ENCODE data around the gene TMEM69. TPM values are rescaled to one million over a fixed set of nuclear protein-coding genes. Genes with fewer than 3 reads are reported as not detected.

TMEM69 gene
- total and polyA plus RNA-seq, 2 of the 4 experiments (the other 2 are of a cell fraction) = 19.9 to 33.6 TPM

- no TSS peak for BruUV-seq (replicated peaks)
- POLR2A ChIA-PET (ENCODE audit: unreplicated experiment) = no interaction called here
Observed at GRCh38 chr1:45677751-45678245, 10.2 kb upstream of the TMEM69 start.

More at GRCh38 chr1:45677751-45678245, 10.2 kb upstream of the TMEM69 start:
- H3K9me3 ChIP-seq (ENCODE audit: control insufficient read depth, insufficient read depth, low read length) = no peaks in the 10 kb centered on the region
- no peak overlapping the region for H4K8ac ChIP-seq (ENCODE audit: low read depth in 2 of 2, low read length in 2 of 2)
- H3K18ac ChIP-seq (ENCODE audit: low read depth, low read length) = no peak overlapping the region
- intact Hi-C loops (cut with micrococcal nuclease) (no loop called here), in situ Hi-C loops (cut with MboI; ENCODE audit: low sequenced_read_pairs) (no loop called here), dilution Hi-C loops (cut with HindIII; ENCODE audit: low sequenced_read_pairs, unreplicated experiment) (no loop called here)
- no peak overlapping the region for H3K4ac ChIP-seq (ENCODE audit: low read depth, low read length)
- 100% methylated on average over 1 of the region's 3 CpGs; no CpG with 5 or more reads in 1 of the 2 experiments for WGBS, 2 experiments (ENCODE audit: extremely low coverage in 2 of 2, insufficient read length in 1 of 2)
- no peak overlapping the region for H3K4me3 ChIP-seq (ENCODE audit: insufficient read depth, low read depth, low read length)
- no peak overlapping the region for H2BK120ac ChIP-seq (ENCODE audit: low read depth, low read length)
- peaks cover 88% of the 10 kb centered on the region for H4K20me1 ChIP-seq (ENCODE audit: insufficient read depth, low read length)
- no peaks in the 10 kb centered on the region for H3K27me3 ChIP-seq (ENCODE audit: control insufficient read depth, insufficient read depth, low read length)
- no peak overlapping the region for H2BK20ac ChIP-seq (ENCODE audit: low read depth, low read length)
- no peak overlapping the region for H3K23ac ChIP-seq (ENCODE audit: low read depth, low read length)
- no peak overlapping the region for H2BK15ac ChIP-seq (ENCODE audit: low read depth, low read length)
- no peak overlapping the region for H2BK5ac ChIP-seq (ENCODE audit: low read depth, low read length, poor library complexity, severe bottlenecking)
- no peak for ATAC-seq (ENCODE audit: low read depth)
- H2AK5ac ChIP-seq (ENCODE audit: low read depth, low read length) = no peak overlapping the region
- no peak overlapping the region for H3K9ac ChIP-seq (ENCODE audit: low read depth, low read length)
- CTCF ChIA-PET = no interaction called here
- H3K36me3 ChIP-seq (ENCODE audit: control insufficient read depth, insufficient read depth, low read length) = peaks cover 3% of the 10 kb centered on the region
- no peak overlapping the region for H2AFZ ChIP-seq (replicated peaks; ENCODE audit: low read length, poor library complexity)
- peaks cover 30% of the 10 kb centered on the region for H3K9me1 ChIP-seq (ENCODE audit: insufficient read depth, low read length)
- H3K27ac ChIP-seq (ENCODE audit: insufficient read depth, low read length) = no peak overlapping the region
- no peak overlapping the region for H4K91ac ChIP-seq (ENCODE audit: insufficient read depth, low read depth, low read length)
- peaks cover 8% of the 10 kb centered on the region for H3K4me1 ChIP-seq (ENCODE audit: control insufficient read depth, insufficient read depth, low read length)
- no peak overlapping the region for H3K14ac ChIP-seq (replicated peaks; ENCODE audit: low read depth, low read length)
- no peak overlapping the region for H2AK9ac ChIP-seq (replicated peaks; ENCODE audit: low read depth, low read length, poor library complexity)
- peaks cover 13 to 72% of the 10 kb centered on the region in 2 experiments for H3K79me1 ChIP-seq (ENCODE audit: low read depth in 1 of 2, low read length in 2 of 2)
- no peak overlapping the region for H4K5ac ChIP-seq (ENCODE audit: low read depth, low read length)
- no peak overlapping the region for H3K4me2 ChIP-seq (ENCODE audit: low read depth, low read length)
- no peak overlapping the region for H3K56ac ChIP-seq (ENCODE audit: extremely low read depth, insufficient read depth, low read length)
- no peak for DNase-seq
- no peak for TF ChIP-seq USF2 (IDR thresholded peaks at IDR 0.05; ENCODE audit: low read depth, low read length)
- TF ChIP-seq POLR2A (IDR thresholded peaks at IDR 0.05; ENCODE audit: low read depth, low read length) = no peak
- TF ChIP-seq CEBPB (IDR thresholded peaks at IDR 0.05; ENCODE audit: low read depth, low read length) = no peak
- TF ChIP-seq ELK1 (IDR thresholded peaks at IDR 0.05; ENCODE audit: borderline replicate concordance, low read depth, low read length) = no peak
- no peak for TF ChIP-seq BHLHE40 (IDR thresholded peaks at IDR 0.05; ENCODE audit: low read depth, low read length)
- TF ChIP-seq MXI1 (IDR thresholded peaks at IDR 0.05; ENCODE audit: borderline replicate concordance, low read depth, low read length) = no peak
- no peak for TF ChIP-seq NFE2L2 (IDR thresholded peaks at IDR 0.05; ENCODE audit: low read depth, low read length)
- TF ChIP-seq SMC3 (IDR thresholded peaks at IDR 0.05; ENCODE audit: low read depth, low read length) = no peak
- TF ChIP-seq RAD21 (IDR thresholded peaks at IDR 0.05; ENCODE audit: low read length) = no peak
- TF ChIP-seq MAFK (IDR thresholded peaks at IDR 0.05; ENCODE audit: low read depth, low read length) = no peak
- no peak for TF ChIP-seq RFX5 (IDR thresholded peaks at IDR 0.05; ENCODE audit: low read depth, low read length)
- no peak for TF ChIP-seq FOS (IDR thresholded peaks at IDR 0.05; ENCODE audit: low read depth, low read length)
- no peak for TF ChIP-seq RCOR1 (IDR thresholded peaks at IDR 0.05; ENCODE audit: insufficient replicate concordance, low read length)
- no peak for TF ChIP-seq CHD1 (IDR thresholded peaks at IDR 0.05; ENCODE audit: low read depth, low read length)
- TF ChIP-seq CTCF (conservative IDR thresholded peaks at IDR 0.05; ENCODE audit: low read depth, low read length) = no peak
- TF ChIP-seq MAZ (IDR thresholded peaks at IDR 0.05; ENCODE audit: borderline replicate concordance, low read depth, low read length) = no peak
